Hematopoietic multipotent progenitor cell treated with erythropoietin and hydrocortisone succinate and interleukin-3 and kit ligand, for 17 days (in vitro differentiated cells): Measurements from ENCODE around the gene RNF135.
"Not testable (repeated sequence)": the region's sequence is repeated elsewhere in the genome, so short reads cannot be mapped to it uniquely, and the experiment has no call there.

Experiments
- DNase-seq: peaks from one replicate; pipeline ENCODE4 v3.0.0-alpha.2; 2015; ENCODE audit warnings: low spot score

RNF135 gene

GRCh38 chr17:31002047-31002446 lies 31.2 kb downstream of the RNF135 start:
- DNase-seq = no peak

- no peak for DNase-seq
These were observed 32.5 kb downstream of the RNF135 start for GRCh38 chr17:31003225-31003866.

DNA sequence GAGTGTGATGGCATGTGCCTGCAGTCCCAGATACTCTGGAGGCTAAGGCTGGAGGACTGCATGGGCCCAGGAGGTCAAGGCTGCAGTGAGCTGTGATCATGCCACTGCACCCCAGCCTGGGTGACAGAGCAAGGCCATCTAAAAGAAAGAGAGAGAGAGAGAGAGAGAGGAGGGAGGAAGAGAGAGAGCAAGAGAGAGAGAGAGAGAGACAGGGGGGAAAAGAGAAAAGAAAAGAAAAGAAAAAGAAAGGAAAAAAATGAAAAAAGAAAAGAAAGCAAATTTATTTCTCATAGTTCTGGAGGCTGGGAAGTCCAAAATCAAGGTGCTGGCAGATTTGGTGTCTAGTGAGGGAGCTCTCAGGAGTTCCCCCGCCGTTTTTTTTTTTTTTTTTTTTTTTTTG lies 33.3 kb downstream of the RNF135 start:
- no peak for DNase-seq

DNA sequence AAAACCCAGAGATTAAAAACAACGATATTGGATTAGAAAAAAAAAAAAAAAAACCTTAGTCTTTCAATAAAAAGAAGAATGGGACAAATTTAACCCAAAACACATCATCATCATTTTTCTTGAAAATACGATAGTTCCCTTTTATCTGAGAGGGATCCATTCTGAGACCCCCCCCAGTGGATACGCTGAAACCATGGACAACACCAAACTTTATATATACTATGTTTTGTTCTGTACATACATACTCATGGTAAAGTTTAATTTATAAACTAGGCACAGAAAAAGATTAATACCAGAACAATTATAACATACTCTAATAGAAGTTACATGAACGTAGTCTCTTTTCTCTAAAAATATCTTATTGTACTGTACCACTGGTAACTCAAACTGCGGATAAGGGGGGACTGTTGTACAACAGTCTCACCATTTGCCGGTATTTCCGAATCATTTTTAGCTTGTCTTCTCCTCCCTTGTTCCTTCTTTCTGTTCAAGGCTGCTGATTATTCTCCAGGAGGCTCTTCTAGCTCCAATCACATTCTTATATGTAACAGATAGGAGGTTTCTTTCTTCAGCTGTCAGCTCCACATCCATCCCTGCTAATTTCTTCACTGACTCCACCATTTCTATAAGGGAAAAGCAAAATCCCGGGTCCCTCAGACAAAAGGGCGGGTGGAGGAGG lies 37.0 kb downstream of the RNF135 start:
- DNase-seq = no peak

DNA sequence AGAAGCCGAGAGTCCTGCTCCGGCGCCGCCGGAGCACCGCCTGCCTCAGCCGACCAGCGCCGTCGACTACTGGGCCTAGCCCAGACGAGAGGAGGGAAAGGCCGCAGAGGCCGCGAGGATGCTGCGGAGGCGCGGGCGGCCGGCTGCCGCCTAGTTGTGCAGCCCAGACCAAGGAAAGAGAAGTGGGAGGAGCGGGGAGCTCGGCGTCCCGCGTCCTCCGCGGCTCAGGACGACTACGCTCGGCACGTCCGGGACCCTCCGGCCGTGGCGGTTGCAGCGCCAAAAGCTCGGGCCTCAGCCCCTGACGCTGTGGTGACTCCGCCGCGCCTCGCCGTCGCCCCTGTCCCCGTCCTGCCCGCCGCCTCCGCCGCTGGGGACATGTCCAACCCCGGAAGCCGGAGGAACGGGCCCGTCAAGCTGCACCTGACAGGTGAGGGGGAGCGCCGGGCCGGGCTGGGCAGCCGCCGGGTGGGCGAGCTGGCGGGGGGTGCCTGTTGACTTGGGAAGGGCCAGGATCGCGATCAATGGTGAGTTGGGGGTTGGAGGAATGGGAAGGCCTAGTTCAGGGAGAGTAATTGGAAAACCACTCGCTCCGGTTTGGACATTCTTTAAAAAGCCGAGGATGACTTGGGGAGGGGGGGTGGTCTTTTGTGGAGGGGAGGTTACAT lies 37.7 kb downstream of the RNF135 start:
- DNase-seq = no peak

DNA sequence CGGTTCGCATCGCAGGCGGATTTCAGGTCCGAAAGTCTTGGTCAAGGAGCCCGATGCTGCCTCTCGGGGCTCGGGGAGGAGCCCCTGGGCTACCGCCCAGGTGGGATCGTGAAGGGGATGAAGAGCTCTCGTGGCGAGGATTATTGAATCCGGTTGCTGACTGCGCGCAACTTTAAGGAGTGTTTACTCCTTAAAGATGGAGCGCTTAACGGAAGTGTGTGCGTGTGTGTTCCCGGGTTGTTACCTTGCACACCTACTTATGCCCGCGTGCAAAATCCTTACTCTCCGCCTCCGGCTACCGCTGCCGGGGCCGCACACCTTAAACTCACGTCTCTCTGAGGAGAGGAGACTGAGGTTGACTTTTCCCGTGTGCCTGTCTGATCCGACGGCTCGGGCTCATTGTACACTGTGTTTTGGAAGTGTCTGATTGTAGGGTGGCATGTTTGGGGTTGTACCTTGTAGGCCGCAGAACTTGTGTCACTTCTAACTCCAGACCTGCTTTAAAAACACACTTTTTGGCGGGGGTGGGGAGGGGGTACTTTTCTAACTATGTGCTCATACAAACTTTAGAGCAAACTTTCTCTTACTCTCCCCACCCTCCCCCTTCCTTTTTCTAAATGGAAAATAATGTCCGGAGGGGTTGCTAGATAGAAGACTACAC lies 38.3 kb downstream of the RNF135 start:
- DNase-seq = not testable (repeated sequence)

GRCh38 chr17:31010014-31010413 lies 39.2 kb downstream of the RNF135 start:
- DNase-seq = not testable (repeated sequence)

- DNase-seq = no peak
These were observed 43.0 kb downstream of the RNF135 start for GRCh38 chr17:31013844-31014243.

DNA sequence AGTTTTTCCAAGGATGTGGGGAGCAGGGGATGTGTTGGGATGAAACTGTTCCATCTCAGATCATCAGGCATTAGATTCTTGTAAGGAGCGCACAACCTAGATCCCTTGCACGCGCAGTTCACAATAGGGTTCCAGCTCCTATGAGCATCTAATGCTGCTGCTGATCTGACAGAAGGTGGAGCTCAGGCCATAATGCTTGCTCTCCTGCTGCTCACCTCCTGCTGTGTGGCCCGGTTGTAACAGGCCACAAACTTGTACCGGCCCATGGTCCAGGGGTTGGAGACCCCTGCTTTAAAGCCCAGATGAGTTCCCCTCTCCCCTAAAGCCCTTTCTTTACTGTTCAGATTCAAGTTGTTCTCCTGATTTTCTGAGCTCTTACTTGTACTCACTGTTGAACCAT lies 44.8 kb downstream of the RNF135 start:
- no peak for DNase-seq

DNA sequence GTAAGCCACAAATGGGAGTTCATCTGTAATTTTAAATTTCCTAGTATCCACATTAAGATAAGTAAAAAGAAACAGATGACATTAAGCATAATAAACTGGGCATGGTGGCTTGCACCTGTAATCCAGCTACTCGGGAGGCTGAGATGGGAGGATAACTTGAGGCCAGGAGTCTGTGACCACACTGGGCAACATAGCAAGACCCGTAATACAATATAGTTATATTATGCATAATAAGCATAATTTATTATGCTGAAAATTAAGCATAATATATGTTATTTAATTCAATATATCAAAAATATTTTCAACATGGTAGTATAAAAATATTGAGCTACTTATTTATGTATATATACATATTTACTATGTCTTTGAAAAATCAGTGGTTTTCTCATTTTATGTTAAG lies 48.2 kb downstream of the RNF135 start:
- no peak for DNase-seq

- DNase-seq = not testable (repeated sequence)
These were observed 52.3 kb downstream of the RNF135 start for GRCh38 chr17:31023171-31023570.

GRCh38 chr17:31031841-31032240 lies 61.0 kb downstream of the RNF135 start:
- DNase-seq = no peak

GRCh38 chr17:31035611-31036010 lies 64.8 kb downstream of the RNF135 start:
- not testable (repeated sequence) for DNase-seq

DNA sequence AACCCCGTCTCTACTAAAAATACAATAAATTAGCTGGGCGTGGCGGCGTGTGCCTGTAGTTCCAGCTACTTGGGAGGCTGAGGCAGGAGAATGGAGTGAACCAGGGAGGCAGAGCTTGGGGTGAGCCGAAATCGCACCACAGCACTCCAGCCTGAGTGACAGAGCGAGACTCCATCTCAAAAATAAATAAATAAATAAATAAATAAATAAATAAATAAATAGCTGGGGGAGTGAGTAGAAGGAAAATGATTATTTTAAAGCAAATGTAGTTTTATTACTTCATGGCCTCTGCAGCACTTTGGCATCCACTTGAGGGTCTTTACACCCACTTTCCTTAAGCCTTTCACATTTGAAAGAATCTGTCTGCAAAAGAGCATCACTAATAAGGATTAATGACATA lies 70.0 kb downstream of the RNF135 start:
- DNase-seq = not testable (repeated sequence)

GRCh38 chr17:31042378-31042777 lies 71.5 kb downstream of the RNF135 start:
- DNase-seq = not testable (repeated sequence)

GRCh38 chr17:31046856-31047425 lies 76.1 kb downstream of the RNF135 start:
- DNase-seq = not testable (repeated sequence)

DNA sequence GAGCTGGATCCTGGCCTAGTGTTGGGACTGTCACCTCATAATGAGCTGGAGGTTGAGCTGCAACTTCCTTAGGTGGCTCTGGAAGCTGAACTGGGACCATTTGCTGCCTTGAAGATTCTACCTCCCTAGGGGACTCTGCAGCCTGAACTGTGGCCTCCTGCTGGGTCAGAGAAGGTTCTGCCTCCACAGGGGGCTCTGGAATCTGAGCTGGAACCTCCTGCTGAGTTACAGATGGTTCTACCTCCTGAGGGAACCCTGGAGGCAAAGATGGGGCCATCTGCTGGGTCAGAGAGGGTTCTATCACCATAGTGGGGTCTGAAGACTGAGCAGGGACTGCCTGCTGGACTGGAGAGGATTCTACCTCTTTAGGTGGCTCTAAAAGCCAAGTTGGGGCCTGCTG lies 77.3 kb downstream of the RNF135 start:
- no peak for DNase-seq

GRCh38 chr17:31048780-31049179 lies 77.9 kb downstream of the RNF135 start:
- DNase-seq = no peak
